Measurements from ENCODE around the gene FHIT.

The FHIT gene

GRCh38 chr3:59728587-59728908 lies 1522.7 kb downstream of the FHIT start:
- DNase-seq = no peak

- DNase-seq = no peak
Measured at GRCh38 chr3:59727902-59728586, 1523.2 kb downstream of the FHIT start.

DNA sequence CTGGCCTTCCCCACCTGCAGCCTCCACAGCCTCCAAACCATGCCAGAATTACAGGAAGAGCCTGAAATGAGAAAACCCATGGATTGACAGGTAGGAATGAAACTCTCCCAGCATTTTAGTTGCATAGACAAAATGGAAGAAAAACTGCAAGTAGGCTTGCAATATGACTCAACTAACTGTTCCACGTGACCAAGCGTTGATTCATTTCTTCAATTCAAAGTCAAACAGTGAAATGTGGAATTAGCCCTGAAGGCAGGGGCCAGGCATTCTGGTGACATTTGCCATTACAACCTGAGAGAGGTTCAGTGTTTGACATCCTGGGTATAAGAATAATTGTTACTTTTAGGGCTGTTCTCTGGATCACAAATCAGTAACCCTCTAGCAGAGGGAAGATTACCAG lies 1525.0 kb downstream of the FHIT start:
- no peak for DNase-seq

GRCh38 chr3:59717679-59718205 lies 1533.5 kb downstream of the FHIT start:
- DNase-seq = no peak

DNA sequence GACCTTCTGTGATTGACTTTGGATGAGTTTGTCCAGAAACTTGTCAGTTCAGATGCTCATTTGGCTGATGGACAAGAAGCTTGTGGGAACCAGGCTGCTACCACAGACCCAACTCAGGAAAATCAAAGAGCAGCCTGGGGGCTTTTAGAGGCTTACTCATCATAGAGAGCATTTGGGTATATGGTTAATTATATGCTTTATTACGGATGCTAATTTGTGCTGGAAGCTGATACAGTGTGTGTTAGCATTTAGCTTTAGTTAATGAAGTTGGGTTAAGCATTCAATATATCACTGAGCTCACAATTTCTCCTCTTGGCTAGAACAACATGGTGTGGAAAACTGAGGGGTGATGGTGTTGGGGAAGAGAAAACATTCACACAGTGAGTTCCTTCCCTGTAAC lies 1537.2 kb downstream of the FHIT start:
- no peak for DNase-seq

DNA sequence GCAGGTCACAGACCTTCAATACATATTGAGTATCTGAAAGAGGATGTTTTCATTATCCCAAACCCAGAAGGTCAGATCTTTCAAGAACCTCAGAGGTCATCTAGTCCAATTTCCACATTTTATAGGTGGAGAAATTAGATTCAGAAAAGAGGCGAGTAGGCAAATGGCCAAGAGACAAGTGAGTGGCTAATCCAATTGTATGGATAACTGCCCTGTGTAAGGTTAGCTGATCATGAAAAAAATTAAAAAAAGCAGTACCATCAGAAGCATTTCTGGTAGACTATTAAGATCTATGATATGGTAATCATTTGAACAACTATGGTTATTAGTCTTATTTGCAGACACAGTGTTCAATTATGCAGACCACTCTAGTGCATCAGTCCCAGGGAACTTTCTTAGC lies 1540.7 kb downstream of the FHIT start:
- DNase-seq = no peak

GRCh38 chr3:59709702-59710553 lies 1541.3 kb downstream of the FHIT start:
- DNase-seq = no peak

- DNase-seq = no peak
Measured at GRCh38 chr3:59708202-59708601, 1543.0 kb downstream of the FHIT start.

- no peak for DNase-seq
Measured at GRCh38 chr3:59704292-59704691, 1547.0 kb downstream of the FHIT start.

- no peak for DNase-seq
Measured at GRCh38 chr3:59699648-59700320, 1551.5 kb downstream of the FHIT start.
